ENCODE data around the gene TPRN.

DNA sequence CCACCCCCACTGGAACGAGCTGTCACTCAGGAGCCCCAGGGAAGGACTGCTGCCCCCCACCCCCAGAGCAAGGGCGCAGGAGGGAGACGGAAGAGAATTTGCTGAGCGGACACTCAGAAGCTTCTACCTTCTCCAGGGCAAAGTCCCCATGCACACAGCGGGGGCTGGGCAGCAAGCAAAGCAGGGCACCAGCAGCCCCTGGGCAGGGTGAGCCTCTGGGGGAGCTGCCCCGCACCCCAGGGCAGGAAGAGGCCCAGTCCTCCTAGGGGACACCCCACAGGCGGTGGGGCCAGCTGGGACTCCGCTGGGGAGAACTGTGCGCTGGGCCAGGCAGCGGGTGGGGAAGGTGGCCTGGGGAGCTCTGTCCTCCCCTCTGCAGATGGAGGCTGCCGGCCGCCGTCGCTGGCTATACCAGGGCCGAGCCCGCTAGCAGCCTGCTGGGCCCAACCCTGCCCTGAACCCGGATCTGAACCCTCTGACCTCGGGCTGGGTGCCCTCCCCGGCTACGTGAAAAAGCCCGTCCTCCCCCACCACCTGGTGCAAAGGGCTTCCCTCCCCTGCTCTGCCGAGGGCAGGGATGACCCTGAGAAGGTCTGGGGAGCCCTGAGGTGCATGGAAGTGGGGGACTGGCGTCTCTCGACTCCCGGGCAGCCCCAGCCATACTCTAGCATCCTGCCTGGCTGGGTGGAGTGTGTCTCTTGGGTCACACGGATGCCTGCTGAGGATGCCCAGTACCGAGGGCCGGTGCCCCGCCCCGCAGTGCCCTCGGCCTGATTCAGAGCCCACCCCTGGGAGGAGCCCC, 29.6 kb upstream of the TPRN start:
- TF ChIP-seq, protein P1, sequence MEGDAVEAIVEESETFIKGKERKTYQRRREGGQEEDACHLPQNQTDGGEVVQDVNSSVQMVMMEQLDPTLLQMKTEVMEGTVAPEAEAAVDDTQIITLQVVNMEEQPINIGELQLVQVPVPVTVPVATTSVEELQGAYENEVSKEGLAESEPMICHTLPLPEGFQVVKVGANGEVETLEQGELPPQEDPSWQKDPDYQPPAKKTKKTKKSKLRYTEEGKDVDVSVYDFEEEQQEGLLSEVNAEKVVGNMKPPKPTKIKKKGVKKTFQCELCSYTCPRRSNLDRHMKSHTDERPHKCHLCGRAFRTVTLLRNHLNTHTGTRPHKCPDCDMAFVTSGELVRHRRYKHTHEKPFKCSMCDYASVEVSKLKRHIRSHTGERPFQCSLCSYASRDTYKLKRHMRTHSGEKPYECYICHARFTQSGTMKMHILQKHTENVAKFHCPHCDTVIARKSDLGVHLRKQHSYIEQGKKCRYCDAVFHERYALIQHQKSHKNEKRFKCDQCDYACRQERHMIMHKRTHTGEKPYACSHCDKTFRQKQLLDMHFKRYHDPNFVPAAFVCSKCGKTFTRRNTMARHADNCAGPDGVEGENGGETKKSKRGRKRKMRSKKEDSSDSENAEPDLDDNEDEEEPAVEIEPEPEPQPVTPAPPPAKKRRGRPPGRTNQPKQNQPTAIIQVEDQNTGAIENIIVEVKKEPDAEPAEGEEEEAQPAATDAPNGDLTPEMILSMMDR (conservative IDR thresholded peaks at IDR 0.05; ENCODE audit: low read length): no peak
- no peak for TF ChIP-seq EZH2phosphoT487 (IDR thresholded peaks at IDR 0.05; ENCODE audit: borderline replicate concordance)

Measured in Loucy (cell line).